Immature natural killer cell (primary cell): ENCODE measurements around the gene ALOX5AP. TPM values are rescaled to one million over a fixed set of nuclear protein-coding genes. Genes with fewer than 3 reads are reported as not detected.
"Not testable (repeated sequence)": the region's sequence is repeated elsewhere in the genome, so short reads cannot be mapped to it uniquely, and the experiment has no call there.

Source experiments
- DNase-seq, 3 donors: peaks; one replicate each; pipeline ENCODE4 v3.0.0; 2022; ENCODE audit warnings: mixed read lengths in 1 of 3
- H3K27ac Mint-ChIP-seq, 6 donors: one replicate each; pipeline ENCODE4 v1.8.0; 2020; ENCODE audit warnings: mixed read lengths in 6 of 6, mild to moderate bottlenecking in 5 of 6, inconsistent platforms in 4 of 6, moderate library complexity in 3 of 6
- H3K27me3 Mint-ChIP-seq, 3 donors: one replicate each; pipeline ENCODE4 v1.8.0; 2020 to 2021; ENCODE audit warnings: low read depth in 3 of 3, mild to moderate bottlenecking in 3 of 3, mixed read lengths in 3 of 3, moderate library complexity in 3 of 3, inconsistent platforms in 1 of 3
- H3K36me3 Mint-ChIP-seq, 3 donors: one replicate each; pipeline ENCODE4 v1.8.0; 2020; ENCODE audit warnings: mixed read lengths in 3 of 3, inconsistent platforms in 2 of 3, mild to moderate bottlenecking in 2 of 3
- H3K4me1 Mint-ChIP-seq, 2 donors: one replicate each; pipeline ENCODE4 v1.8.0; 2020; ENCODE audit warnings: inconsistent platforms in 2 of 2, mild to moderate bottlenecking in 2 of 2, mixed read lengths in 2 of 2, moderate library complexity in 1 of 2
- H3K4me3 Mint-ChIP-seq, 5 donors: one replicate each; pipeline ENCODE4 v1.8.0; 2020; ENCODE audit warnings: mild to moderate bottlenecking in 5 of 5, mixed read lengths in 5 of 5, inconsistent platforms in 3 of 5, moderate library complexity in 3 of 5
- H3K9me3 Mint-ChIP-seq, 6 donors: one replicate each; pipeline ENCODE4 v1.8.0; 2020; ENCODE audit warnings: mild to moderate bottlenecking in 6 of 6, mixed read lengths in 6 of 6, inconsistent platforms in 4 of 6, moderate library complexity in 3 of 6
- polyA plus RNA-seq, 3 donors: library from polyadenylated mRNA; unstranded; fragments of 300-500 nt; fragmentation: Illumina TruSeq; gene quantifications; one replicate each; pipeline ENCODE4 v1.2.3, GENCODE V29; 2021

Gene ALOX5AP
- polyA plus RNA-seq, 3 donors from 2014 or later = 449 to 804 (median 530) TPM

DNA sequence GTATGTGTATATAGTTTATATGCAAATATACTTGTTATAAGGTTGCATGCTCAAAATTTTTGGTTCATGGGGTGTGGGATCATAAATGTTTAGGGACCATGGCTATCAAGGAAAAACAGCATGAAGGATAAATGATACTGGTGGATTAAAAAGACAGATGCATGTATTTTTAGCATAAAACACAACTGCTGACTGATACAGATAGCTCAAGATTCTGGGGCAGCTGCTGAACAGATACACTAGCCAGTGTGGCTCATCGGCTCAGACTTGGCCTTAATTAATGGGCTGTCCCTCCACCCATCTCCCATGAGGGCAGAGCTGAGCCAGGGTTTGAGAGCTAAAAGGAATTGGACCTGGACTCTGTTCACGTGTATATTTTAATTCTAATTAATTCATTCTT, 11.4 kb downstream of the ALOX5AP start:
- H3K4me3 Mint-ChIP-seq = peak overlapping the region in 4 of 5 donors; percentile 69 to 84 (median 80)
- H3K27me3 Mint-ChIP-seq = peaks cover 12 to 23% (median 12%) of the 10 kb centered on the region in 3 donors
- peaks cover 32 to 42% (median 35%) of the 10 kb centered on the region in 3 donors for H3K36me3 Mint-ChIP-seq
- peak overlapping the region; percentile 89 to 98 (median 96) for H3K27ac Mint-ChIP-seq
- H3K9me3 Mint-ChIP-seq = no peaks in the 10 kb centered on the region
- H3K4me1 Mint-ChIP-seq = peaks cover 69 to 77% of the 10 kb centered on the region in 2 donors
- DNase-seq = no peak

DNA sequence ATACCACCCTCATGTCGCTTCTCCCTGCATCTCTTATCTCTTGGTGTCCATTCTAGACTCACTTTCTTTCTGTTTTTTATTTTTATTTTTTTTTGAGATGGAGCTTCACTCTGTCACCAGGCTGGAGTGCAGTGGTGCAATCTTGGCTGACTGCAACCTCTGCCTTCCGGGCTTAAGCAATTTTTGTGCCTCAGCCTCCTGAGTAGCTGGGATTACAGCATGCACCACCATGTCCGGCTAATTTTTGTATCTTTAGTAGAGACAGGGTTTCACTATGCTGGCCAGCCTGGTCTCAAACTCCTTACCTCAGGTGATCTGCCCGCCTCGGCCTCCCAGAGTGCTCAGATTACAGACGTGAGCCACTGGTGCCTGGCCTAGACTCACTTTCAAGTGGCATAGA, 12.5 kb downstream of the ALOX5AP start:
- Mint-ChIP-seq H3K27ac (peak overlapping the region in 1 of 6 donors; percentile 89), H3K4me1 (peaks cover 68 to 82% of the 10 kb centered on the region in 2 donors), H3K27me3 (peaks cover 12 to 23% (median 12%) of the 10 kb centered on the region in 3 donors), H3K36me3 (peaks cover 36 to 50% (median 36%) of the 10 kb centered on the region in 3 donors)
- not testable (repeated sequence) for DNase-seq, H3K9me3 Mint-ChIP-seq, H3K4me3 Mint-ChIP-seq

DNA sequence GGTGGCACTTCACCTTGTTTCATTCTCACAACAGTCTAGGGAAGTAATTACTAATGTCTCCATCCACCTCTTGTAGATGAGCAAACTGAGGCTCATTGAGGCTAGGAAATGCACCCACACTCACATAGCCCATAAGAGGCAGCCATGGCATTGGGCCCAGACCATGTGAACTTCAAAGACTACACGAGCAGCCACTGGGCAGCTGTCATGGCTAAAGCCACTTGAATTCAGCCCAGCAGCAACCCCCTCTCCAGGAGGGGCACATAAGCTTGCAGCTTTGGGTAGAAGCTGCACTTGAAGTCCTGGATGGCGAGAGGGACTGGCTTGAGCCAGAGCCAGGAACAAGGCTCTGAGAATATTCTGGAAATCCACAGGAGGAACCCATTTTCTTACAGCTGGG, 13.4 kb downstream of the ALOX5AP start:
- H3K4me1 Mint-ChIP-seq = peaks cover 67 to 77% of the 10 kb centered on the region in 2 donors
- no peaks in the 10 kb centered on the region for H3K9me3 Mint-ChIP-seq
- H3K36me3 Mint-ChIP-seq = peaks cover 32 to 47% (median 39%) of the 10 kb centered on the region in 3 donors
- peaks cover 4 to 15% (median 7%) of the 10 kb centered on the region in 3 donors for H3K27me3 Mint-ChIP-seq
- peak overlapping the region in 4 of 6 donors; percentile 14 to 45 (median 17) for H3K27ac Mint-ChIP-seq
- H3K4me3 Mint-ChIP-seq = no peak overlapping the region
- DNase-seq = no peak

DNA sequence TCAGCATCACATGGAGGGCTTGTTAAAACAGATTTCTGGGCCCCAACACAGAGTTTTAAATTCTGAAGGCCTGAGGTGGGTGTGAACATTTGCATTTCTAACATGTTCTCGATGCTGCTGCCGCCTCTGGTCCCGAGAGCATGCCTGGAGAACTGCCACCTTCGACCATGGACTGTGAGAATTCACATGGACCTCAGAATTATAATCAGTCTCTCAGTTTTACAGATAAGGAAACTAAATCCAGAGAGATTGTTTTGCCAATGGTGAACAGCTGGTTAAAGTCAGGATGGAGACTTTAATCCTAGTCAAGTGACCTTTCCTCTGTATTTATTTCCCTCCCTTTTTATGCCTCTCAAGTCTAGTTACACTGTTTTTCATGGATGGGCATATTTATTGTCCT, 14.7 kb downstream of the ALOX5AP start:
- H3K4me3 Mint-ChIP-seq = no peak overlapping the region
- no peak for DNase-seq
- H3K36me3 Mint-ChIP-seq = peaks cover 31 to 46% (median 38%) of the 10 kb centered on the region in 3 donors
- no peaks in the 10 kb centered on the region for H3K9me3 Mint-ChIP-seq
- peak overlapping the region in 4 of 6 donors; percentile 5 to 51 (median 21) for H3K27ac Mint-ChIP-seq
- H3K27me3 Mint-ChIP-seq = peaks cover 0 to 3% (median 0%) of the 10 kb centered on the region in 3 donors
- peaks cover 54 to 64% of the 10 kb centered on the region in 2 donors for H3K4me1 Mint-ChIP-seq

DNA sequence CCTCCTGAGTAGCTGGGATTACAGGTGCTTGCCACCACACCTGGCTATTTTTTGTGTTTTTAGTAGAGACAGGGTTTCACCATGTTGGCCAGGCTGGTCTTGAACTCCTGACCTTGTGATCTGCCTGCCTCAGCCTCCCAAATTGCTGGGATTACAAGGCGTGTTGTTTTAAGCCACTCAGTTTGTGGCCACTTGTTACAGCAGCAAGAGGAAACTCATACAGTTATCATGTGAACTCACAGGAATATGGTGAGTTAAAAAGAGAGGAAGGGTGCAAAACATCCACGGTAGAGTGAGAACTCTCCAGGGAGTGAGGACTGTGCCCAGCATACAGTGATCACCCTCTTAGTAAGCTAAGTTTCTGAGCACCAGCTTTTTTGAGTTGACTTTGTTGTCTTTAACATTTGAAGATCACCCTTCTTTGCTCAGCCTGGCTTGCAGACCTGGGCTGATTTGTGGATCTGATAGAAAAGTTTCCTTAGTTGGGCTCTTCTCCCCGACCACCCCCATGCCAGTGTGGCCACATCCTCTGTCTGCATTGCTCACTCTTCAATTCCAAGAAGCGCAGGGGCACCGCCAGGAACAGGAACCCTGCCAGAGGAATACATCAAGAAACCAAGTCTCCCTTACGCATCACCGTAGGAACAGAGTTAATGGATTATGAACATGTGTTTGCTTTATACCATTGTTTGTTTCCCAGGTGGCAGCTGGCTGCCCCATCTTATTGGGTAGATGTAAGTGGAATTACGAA, 16.0 kb downstream of the ALOX5AP start:
- Mint-ChIP-seq H3K27ac (peak overlapping the region in 5 of 6 donors; percentile 10 to 80 (median 23)), H3K4me3 (no peak overlapping the region), H3K4me1 (peaks cover 40 to 51% of the 10 kb centered on the region in 2 donors), H3K27me3 (no peaks in the 10 kb centered on the region), H3K36me3 (peaks cover 18 to 32% (median 27%) of the 10 kb centered on the region in 3 donors), H3K9me3 (no peaks in the 10 kb centered on the region)
- no peak for DNase-seq

DNA sequence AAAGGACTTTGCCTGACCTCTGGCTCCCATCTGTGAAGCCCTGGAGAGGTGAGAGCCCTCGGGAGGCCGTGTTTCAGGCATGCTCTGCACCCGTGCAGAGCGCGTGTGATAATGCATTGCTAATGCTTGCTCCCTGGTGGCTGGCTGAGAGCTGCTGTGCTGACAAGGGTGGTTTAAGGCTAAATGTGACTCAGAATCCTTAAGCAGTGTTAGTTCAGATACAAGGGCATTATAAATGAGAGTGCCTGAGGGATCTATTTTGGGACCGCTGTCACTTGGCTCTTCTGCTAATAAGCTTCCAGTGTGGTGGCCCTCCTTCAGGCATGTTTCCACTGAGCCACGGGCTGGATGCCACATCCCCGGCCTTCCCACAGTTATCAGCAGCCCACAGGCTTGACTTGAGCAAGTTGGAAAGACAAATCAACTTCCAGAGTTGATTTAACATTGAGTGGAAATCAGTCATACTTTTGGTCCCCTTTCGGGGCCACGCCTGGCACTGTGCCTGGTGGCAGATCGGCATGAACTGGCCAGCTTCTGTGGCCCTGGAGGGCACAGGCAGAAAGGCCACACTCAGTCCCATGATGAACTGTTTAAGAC, 17.0 kb downstream of the ALOX5AP start:
- no peak for DNase-seq
- Mint-ChIP-seq H3K4me1 (peaks cover 33 to 44% of the 10 kb centered on the region in 2 donors), H3K9me3 (no peaks in the 10 kb centered on the region), H3K27me3 (peaks cover 0 to 2% (median 0%) of the 10 kb centered on the region in 3 donors), H3K36me3 (peaks cover 15 to 27% (median 22%) of the 10 kb centered on the region in 3 donors), H3K4me3 (no peak overlapping the region), H3K27ac (peak overlapping the region in 4 of 6 donors; percentile 10 to 80 (median 32))

DNA sequence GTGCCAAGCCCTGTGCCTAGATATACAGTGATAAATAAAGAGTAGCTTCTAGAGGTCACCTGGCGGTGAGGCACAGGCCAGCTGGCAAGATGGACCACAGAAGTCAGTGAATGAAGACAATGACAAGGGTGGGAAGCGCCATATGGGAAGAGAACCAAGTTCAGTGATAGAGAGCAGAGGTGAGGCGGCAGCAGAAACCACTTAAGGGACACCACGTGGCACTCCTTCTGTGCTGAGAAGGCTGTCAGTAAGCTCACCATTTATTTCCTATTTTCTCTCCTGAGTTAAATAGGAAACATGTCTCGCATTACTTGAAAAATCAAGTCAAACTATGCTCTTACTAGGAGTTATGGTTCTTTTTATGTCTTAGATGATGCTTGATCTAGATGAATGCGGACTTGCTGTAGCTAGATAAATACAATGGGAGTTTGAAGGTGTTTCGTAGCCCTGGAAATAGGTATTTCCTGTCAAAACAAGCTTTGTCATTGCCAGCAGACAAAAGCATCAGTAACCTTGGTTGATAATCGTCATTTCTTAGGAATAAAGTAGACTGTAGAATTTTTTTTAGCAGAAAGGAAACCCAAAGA, 17.8 kb downstream of the ALOX5AP start:
- peak overlapping the region in 4 of 6 donors; percentile 3 to 59 (median 32) for H3K27ac Mint-ChIP-seq
- H3K36me3 Mint-ChIP-seq = peaks cover 15 to 31% (median 22%) of the 10 kb centered on the region in 3 donors

DNA sequence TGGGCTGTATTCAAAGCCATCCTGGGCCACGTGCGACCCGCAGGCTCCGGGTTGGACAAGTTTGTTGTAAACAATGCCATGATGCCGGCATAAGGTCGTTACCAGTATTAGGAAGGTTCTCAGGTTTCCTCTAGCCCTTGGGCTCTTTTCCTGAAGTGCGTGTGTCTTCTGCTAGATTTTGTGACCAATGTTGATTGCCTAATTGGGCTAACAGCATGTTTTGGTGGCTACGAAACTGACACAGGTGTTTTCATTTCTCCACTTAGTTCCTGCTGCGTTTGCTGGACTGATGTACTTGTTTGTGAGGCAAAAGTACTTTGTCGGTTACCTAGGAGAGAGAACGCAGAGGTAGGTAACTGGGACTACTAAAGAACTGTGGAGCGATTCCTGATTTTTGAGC, 20.3 kb downstream of the ALOX5AP start:
- no peak for DNase-seq
- Mint-ChIP-seq H3K4me1 (peaks cover 23 to 28% of the 10 kb centered on the region in 2 donors), H3K36me3 (peaks cover 17 to 27% (median 22%) of the 10 kb centered on the region in 3 donors), H3K4me3 (no peak overlapping the region), H3K27me3 (peaks cover 0 to 2% (median 0%) of the 10 kb centered on the region in 3 donors), H3K27ac (no peak overlapping the region), H3K9me3 (no peaks in the 10 kb centered on the region)

More for the DNA sequence above, 17.8 kb downstream of the ALOX5AP start:
- Mint-ChIP-seq H3K4me1 (peaks cover 31 to 44% of the 10 kb centered on the region in 2 donors), H3K4me3 (no peak overlapping the region), H3K9me3 (no peaks in the 10 kb centered on the region), H3K27me3 (peaks cover 0 to 2% (median 0%) of the 10 kb centered on the region in 3 donors)
- DNase-seq = no peak

DNA sequence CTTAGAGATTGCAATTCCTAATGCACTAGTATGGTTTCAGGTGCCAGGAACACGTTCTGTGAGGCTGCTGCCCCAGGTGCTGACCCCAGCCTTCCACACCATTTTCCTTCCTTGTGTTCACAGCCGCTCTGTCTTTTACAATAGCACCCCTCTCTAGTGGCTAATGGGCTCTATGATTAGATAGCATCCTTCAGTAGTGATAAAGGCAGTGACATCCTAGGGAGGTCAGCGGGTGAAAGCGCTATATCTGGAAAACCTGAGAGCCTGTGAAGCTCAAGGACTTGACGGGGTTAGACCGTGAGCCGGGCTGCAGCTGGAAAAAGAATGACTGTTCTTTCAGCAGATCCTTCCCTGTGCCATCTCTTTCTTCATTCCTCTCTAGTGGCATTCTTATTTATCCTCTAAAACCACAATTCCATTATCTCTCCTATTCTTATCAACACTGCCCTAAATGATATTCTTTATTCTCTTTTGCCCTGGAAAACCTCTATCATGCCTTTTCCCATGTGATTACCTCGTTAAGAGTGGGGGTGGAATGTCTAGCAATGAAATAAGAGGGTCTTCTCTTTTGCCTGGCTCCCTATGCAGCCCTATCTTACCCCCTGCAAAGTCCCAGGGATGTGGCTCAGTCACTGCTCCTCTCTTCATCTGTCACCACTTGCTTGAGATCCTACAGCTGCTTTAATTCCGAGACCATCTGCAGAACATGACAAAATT, 21.8 kb downstream of the ALOX5AP start:
- Mint-ChIP-seq H3K4me1 (peaks cover 15 to 20% of the 10 kb centered on the region in 2 donors), H3K9me3 (no peaks in the 10 kb centered on the region), H3K36me3 (peaks cover 21 to 27% (median 23%) of the 10 kb centered on the region in 3 donors), H3K4me3 (no peak overlapping the region), H3K27ac (peak overlapping the region in 4 of 6 donors; percentile 3 to 58 (median 22)), H3K27me3 (peaks cover 0 to 2% (median 0%) of the 10 kb centered on the region in 3 donors)
- DNase-seq = no peak

DNA sequence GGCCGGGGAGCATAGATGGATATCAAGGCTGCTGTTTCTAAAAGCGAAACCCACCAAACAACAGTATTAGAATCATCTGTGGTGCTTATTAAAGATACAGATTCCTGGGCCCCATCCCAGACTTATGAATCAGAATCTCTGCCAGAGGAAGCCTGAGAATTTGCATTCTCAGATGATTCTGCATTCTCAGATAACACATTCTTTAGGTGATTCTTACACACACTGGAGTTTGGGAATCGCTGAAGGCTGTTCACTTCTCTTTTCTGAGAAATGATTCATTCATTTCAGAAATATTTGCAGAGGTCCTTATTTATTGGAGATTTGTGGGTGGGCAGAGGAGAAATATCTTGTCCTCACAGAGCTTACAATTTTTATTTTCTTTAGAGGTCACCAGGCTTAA, 24.4 kb downstream of the ALOX5AP start:
- peaks cover 0 to 2% (median 0%) of the 10 kb centered on the region in 3 donors for H3K27me3 Mint-ChIP-seq
- no peaks in the 10 kb centered on the region for H3K9me3 Mint-ChIP-seq
- peak overlapping the region in 3 of 6 donors; percentile 16 to 64 (median 63) for H3K27ac Mint-ChIP-seq
- no peak for DNase-seq
- peaks cover 24 to 33% (median 28%) of the 10 kb centered on the region in 3 donors for H3K36me3 Mint-ChIP-seq
- no peak overlapping the region for H3K4me3 Mint-ChIP-seq
- peaks cover 13 to 16% of the 10 kb centered on the region in 2 donors for H3K4me1 Mint-ChIP-seq

DNA sequence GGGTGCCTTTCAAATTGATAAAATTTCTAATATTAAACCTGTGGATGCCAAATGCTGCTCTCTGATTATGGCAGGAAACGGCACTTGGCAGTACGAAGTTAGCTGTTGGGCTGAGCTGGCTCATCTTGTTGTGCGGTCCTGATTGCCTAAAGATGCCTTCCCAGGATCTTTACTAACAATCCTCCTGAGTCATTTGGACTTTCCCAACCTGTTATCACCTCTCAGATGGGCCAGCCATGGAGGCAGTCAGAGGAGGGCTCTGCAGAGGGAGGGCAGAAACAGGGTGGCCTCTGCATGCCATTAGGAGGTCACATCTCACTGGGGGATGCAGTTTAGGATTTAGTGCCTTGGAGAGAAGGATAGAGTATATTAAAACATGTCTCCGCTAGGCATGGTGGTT, 27.3 kb downstream of the ALOX5AP start:
- Mint-ChIP-seq H3K4me1 (peaks cover 31 to 32% of the 10 kb centered on the region in 2 donors), H3K27ac (peak overlapping the region in 3 of 6 donors; percentile 12 to 55 (median 14)), H3K9me3 (no peaks in the 10 kb centered on the region), H3K4me3 (no peak overlapping the region), H3K36me3 (peaks cover 29 to 37% (median 31%) of the 10 kb centered on the region in 3 donors), H3K27me3 (peaks cover 3 to 7% (median 3%) of the 10 kb centered on the region in 3 donors)
- no peak for DNase-seq

DNA sequence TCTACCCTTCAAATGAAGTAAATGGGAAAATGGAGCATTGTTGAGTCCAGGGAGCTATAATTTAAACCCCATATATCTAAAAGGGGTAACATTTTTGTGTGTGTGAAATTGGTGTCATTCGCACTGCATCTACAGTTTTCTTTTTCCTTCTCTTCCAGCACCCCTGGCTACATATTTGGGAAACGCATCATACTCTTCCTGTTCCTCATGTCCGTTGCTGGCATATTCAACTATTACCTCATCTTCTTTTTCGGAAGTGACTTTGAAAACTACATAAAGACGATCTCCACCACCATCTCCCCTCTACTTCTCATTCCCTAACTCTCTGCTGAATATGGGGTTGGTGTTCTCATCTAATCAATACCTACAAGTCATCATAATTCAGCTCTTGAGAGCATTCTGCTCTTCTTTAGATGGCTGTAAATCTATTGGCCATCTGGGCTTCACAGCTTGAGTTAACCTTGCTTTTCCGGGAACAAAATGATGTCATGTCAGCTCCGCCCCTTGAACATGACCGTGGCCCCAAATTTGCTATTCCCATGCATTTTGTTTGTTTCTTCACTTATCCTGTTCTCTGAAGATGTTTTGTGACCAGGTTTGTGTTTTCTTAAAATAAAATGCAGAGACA, 28.6 kb downstream of the ALOX5AP start:
- peaks cover 3 to 7% (median 3%) of the 10 kb centered on the region in 3 donors for H3K27me3 Mint-ChIP-seq
- H3K36me3 Mint-ChIP-seq = peaks cover 22 to 41% (median 24%) of the 10 kb centered on the region in 3 donors
- no peaks in the 10 kb centered on the region for H3K9me3 Mint-ChIP-seq
- no peak for DNase-seq
- H3K27ac Mint-ChIP-seq = peak overlapping the region in 5 of 6 donors; percentile 1 to 84 (median 59)
- no peak overlapping the region for H3K4me3 Mint-ChIP-seq
- peaks cover 37% of the 10 kb centered on the region in 2 donors for H3K4me1 Mint-ChIP-seq
